Right renal cortex interstitium (tissue), 3 donors: ENCODE measurements around the gene RAD9B. TPM values are rescaled to one million over a fixed set of nuclear protein-coding genes. Genes with fewer than 3 reads are reported as not detected.
"Not testable (repeated sequence)": the region's sequence is repeated elsewhere in the genome, so short reads cannot be mapped to it uniquely, and the experiment has no call there.

ENCODE experiments used
- DNase-seq, 3 donors: peaks; one replicate each; pipeline ENCODE4 v3.0.0-alpha.2; 2013; ENCODE audit warnings: low read depth in 3 of 3, low spot score in 2 of 3
- polyA plus RNA-seq, 3 donors: library from polyadenylated mRNA; unstranded; fragments of 120-200 nt; gene quantifications; one replicate each; pipeline ENCODE4 v1.2.1, GENCODE V29; 2013; ENCODE audit not compliant: insufficient read length in 3 of 3

RAD9B gene
- polyA plus RNA-seq, 3 donors, result 1.1 to 1.5 (median 1.2) TPM

- DNase-seq, result not testable (repeated sequence)
These were observed 19.0 kb downstream of the RAD9B start for GRCh38 chr12:110520876-110521712.

DNA sequence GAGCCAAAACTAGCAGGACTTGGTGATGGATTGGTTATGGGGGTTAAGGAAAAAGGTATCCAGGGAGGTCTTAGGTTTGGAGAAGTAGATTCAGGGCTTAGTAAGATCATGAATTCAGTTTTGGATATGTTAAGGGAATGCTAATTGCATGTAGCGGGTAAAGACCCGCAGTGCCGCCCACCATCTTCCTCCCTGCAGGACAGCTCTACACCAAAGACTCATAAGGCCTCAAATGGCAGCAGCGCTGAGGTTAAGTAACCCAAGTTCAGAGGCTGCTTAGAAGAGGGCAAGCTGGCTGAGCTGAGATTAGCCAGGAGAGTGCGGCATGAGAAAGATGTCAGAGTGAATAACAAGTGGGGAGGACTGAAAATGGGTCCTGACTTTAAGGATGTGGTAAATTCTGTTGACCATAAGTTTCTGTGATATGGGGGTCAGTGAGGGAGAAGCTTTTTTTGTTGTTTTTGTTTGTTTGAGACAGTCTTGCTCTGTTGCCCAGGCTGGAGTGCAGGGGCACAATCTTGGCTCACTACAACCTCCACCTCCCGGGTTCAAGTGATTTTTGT is 26.2 kb downstream of the RAD9B start:
- no peak for DNase-seq

DNA sequence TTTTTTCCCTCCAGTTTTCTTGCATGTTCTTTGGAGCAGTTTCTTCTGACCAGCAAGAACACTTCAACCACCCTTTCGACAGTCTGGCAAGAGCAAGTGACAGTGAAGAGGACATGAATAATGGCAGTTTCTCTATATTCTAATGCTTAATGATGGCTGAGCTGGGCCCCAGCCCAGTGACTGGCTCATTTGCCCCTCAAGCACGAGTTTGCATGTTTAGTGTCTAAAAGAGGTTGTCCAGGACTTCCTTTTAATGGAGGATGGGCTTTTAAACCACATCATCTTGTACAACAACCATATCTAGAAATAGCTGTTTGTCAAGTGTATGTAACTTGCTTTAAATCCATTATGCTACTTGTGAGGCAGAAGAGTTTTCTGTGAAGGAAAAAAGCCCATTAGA is 28.4 kb downstream of the RAD9B start:
- no peak for DNase-seq

GRCh38 chr12:110531741-110532333 is 29.7 kb downstream of the RAD9B start:
- no peak for DNase-seq

DNA sequence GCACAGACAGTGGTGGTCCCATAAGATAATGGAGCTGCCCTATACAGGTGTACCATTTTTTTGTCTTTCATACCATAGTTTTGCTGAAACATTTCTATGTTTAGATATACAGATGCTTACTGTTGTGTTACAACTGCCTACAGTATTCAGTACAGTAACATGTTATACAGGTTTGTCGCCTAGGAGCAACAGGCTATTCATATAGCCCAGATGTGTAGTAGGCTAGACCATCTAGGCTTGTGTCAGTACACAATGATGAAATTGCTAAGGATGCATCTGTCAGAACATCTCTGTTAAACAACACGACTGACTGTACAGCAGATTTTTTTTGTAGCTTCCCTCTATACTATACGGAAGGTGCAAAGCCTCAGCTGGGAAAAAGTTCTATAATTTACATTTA is 30.5 kb downstream of the RAD9B start:
- DNase-seq, result no peak

GRCh38 chr12:110533607-110534006 is 31.5 kb downstream of the RAD9B start:
- no peak for DNase-seq

DNA sequence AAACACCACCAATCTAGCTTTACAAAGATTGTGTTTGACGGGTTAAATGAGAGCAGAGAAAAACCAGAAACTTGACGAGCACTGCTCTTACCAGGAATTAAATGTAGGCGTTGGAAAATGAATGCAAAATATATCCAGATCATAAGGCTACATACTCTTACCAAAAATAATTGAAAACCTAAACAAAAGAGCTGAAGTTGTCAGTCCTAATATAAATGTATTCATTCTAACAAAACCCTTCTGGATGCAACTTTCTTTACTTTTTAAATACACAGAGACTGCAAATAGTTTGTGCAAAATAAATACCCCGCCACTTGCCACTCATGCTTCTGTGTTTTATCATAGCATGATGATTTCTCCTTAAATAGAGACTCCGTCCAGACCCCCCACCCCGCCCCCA is 32.7 kb downstream of the RAD9B start:
- DNase-seq, result no peak

DNA sequence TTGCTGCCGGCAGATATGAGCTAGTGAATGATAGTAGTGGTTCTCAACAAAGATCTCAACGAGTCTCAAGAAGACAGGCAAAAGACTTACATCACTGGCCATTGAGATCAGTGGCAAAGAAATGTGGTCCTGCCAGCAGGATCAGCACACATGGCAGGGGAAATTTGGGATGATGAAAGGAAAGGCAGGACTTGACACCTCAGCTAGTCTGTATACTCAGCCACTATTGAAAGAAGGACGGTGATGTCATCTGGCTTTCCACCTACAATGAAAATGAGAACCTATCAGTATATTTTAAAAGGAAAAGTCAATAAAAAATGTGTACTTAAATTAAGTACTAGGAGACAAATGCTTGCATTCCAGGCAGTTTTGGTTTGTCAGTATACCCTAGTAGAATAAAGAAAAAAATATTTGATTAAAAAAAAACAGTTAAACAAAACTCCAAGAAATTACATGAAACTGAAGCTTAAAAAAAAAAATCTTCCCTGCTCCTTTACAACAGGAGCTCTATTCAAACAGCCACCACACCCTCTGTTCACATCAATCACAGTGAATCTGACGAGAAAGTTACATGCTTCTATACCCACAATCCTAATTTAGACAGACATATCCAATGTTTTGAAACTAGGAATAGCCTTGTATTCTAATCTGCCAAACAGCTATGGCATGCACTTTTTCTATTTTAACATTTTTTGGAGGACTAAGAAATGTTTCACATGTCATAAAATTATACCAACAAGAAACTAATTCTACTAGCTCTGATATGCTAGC is 34.9 kb downstream of the RAD9B start:
- no peak for DNase-seq

GRCh38 chr12:110537605-110538409 is 35.7 kb downstream of the RAD9B start:
- DNase-seq, result no peak

- DNase-seq, result no peak
These were observed 36.9 kb downstream of the RAD9B start for GRCh38 chr12:110538869-110539622.

- no peak for DNase-seq
These were observed 37.9 kb downstream of the RAD9B start for GRCh38 chr12:110540048-110540447.

- DNase-seq, result peak in 2 of 3 donors; percentile 47 to 49
These were observed 41.3 kb downstream of the RAD9B start for GRCh38 chr12:110543252-110543959.

- no peak for DNase-seq
These were observed 41.8 kb downstream of the RAD9B start for GRCh38 chr12:110543965-110544364.

GRCh38 chr12:110545259-110545658 is 43.1 kb downstream of the RAD9B start:
- not testable (repeated sequence) for DNase-seq

- DNase-seq, result no peak
These were observed 43.7 kb downstream of the RAD9B start for GRCh38 chr12:110545812-110546211.

DNA sequence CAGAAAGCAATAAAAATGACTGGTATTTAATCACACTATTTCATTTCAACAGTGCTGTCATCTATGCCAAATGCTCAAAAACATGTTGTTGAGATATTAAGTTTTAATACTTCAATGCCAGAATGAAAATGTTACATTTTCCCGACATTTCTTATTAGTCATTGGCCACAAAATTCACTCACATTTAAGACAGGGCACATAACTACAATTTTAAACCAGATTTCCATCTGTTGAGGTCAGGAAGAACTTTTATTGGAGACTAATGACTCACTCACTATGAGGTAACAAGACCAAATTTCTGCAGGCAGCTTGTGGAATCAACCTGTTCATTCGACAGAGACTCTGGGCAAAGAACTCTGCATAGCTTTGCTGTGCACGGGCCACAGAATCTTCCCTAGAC is 44.2 kb downstream of the RAD9B start:
- DNase-seq, result no peak

DNA sequence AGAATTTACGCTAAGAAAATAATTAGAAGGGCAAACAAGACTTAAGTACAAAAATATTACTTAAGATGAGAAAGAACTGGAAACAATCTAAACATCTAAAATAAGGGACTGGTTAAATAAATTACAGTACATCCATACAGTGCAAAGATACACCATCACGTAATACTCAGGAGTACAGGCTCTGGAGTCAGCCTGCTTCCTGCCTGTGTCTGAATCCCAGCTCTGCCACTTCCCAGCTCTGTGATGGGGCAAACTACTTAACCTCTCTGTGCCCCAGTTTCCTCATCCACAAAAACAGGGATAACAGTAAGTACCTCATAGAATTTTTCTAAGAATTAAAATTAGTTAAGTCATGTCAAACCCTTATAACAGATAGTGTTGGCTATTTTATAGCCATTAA is 45.0 kb downstream of the RAD9B start:
- no peak for DNase-seq

DNA sequence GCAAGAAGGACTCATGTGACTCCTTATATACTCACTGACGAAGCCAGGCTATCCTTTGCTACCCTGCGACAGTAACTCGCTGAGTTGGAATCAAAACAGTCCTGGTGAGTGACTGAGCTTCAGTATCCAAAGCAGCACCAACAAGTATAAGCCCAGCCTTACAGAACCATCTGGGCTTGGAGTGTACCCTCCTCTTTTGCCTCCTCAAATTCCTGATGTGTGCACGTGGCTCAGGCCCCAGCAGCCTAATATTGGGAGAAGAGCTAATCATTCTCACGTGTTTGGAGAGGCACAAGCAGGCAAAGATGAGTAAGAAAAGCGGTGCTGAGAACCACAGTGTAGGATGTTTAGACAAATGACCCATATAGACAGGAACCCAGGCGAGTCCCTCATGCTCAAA is 46.5 kb downstream of the RAD9B start:
- no peak for DNase-seq

DNA sequence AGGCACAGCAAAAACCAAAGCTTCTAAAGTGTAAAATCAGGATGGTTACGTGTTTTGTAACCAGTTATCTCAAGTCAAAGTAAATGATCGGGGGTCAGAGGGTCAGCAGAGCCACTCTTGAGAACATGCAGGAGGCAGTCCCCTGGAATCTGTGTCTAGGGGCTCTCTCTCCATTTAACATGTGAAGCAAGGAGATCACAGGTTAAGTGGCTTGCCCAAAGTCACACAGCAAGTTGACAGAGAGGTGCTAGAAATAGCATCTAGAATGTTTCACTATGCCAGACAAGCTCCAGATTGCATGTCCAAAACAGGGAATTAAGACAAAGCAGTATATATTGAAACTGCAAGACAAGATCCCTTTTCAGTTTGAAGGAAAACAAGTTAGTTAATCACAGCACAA is 47.6 kb downstream of the RAD9B start:
- no peak for DNase-seq
